B cell (primary cell): ENCODE measurements around the gene PDE10A. TPM values are rescaled to one million over a fixed set of nuclear protein-coding genes. Genes with fewer than 3 reads are reported as not detected.

Experiments
- ATAC-seq: fragments of 200-7000 bp; cut with Tn5 transposase; one replicate; pipeline ENCODE4 v1.10.0; 2021; ENCODE audit warnings: low read depth, mild to moderate bottlenecking, moderate number of reproducible peaks, moderate library complexity
- CTCF ChIA-PET: fragments of 350-600 bp; sonication (Branson Sonifier 250); formaldehyde crosslinking; loops from one replicate; lab custom pipeline; 2021; ENCODE audit warnings: antibody characterized with exemption, inconsistent platforms; lab: Charles Lee
- POLR2A ChIA-PET: fragments of 350-600 bp; sonication (Branson Sonifier 250); formaldehyde crosslinking; loops from one replicate; lab custom pipeline; 2021; ENCODE audit warnings: antibody characterized with exemption; lab: Charles Lee
- DNase-seq: peaks from one replicate; pipeline ENCODE4 v3.0.0; 2013
- H2AFZ ChIP-seq: 2 replicates; pipeline ENCODE4 v1.6.1; 2012; ENCODE audit warnings: mild to moderate bottlenecking, low read depth, low read length; ENCODE audit not compliant: insufficient read depth, poor library complexity, severe bottlenecking
- H3K27ac ChIP-seq, 2 donors: 1 replicate in 1 of 2; 2 replicates in 1 of 2; pipeline ENCODE4 v1.5.1; 2012 to 2013; ENCODE audit warnings: low read length in 2 of 2, mild to moderate bottlenecking in 2 of 2, moderate library complexity in 1 of 2
- H3K27me3 ChIP-seq, 4 experiments: fragments of 200-600 bp in 1 of 4; sonication (generic) in 1 of 4; replicated peaks in 1 of 4; 1 replicate in 2 of 4; 2 replicates in 2 of 4; pipeline versions ENCODE4 v1.6.1 to v1.7.0; 2013 to 2016; ENCODE audit warnings: low read length in 3 of 4, mild to moderate bottlenecking in 2 of 4, mixed read lengths in 1 of 4, moderate library complexity in 1 of 4; ENCODE audit not compliant: insufficient read depth in 4 of 4, control insufficient read depth in 3 of 4; ENCODE audit errors: control extremely low read depth in 1 of 4
- H3K36me3 ChIP-seq, 2 experiments: replicated peaks in 1 of 2; 1 replicate in 1 of 2; 2 replicates in 1 of 2; pipeline versions ENCODE4 v1.6.1 to v1.7.1; 2013; ENCODE audit warnings: low read length in 1 of 2; ENCODE audit not compliant: insufficient read depth in 2 of 2, control insufficient read depth in 1 of 2; ENCODE audit errors: control extremely low read depth in 1 of 2, extremely low read depth in 1 of 2
- H3K4me1 ChIP-seq, 2 donors: fragments of 200-600 bp in 1 of 2; sonication (generic) in 1 of 2; 1 replicate in 1 of 2; 2 replicates in 1 of 2; pipeline versions ENCODE4 v1.5.1 to v1.6.1; 2013 to 2017; ENCODE audit warnings: low read length in 2 of 2; ENCODE audit not compliant: control insufficient read depth in 2 of 2, insufficient read depth in 2 of 2
- H3K4me2 ChIP-seq: replicated peaks from 2 replicates; pipeline ENCODE3; 2012; ENCODE audit warnings: mild to moderate bottlenecking, low read depth, low read length; ENCODE audit not compliant: poor library complexity, severe bottlenecking
- H3K4me3 ChIP-seq, 5 experiments: fragments of 200-600 bp in 1 of 5; sonication (generic) in 1 of 5; 1 replicate in 3 of 5; 2 replicates in 2 of 5; pipeline versions ENCODE4 v1.5.1 to v1.7.0; 2011 to 2016; ENCODE audit warnings: low read length in 4 of 5, mild to moderate bottlenecking in 4 of 5, low read depth in 2 of 5, control low read depth in 1 of 5, moderate library complexity in 1 of 5; ENCODE audit not compliant: insufficient read depth in 1 of 5; ENCODE audit errors: control extremely low read depth in 1 of 5, extremely low read depth in 1 of 5
- H3K79me2 ChIP-seq: fragments of 200-600 bp; sonication (generic); one replicate; pipeline ENCODE4 v1.6.0; 2016; ENCODE audit warnings: low read length; ENCODE audit not compliant: control insufficient read depth, insufficient read depth
- H3K9ac ChIP-seq: fragments of 200-600 bp; sonication (generic); 2 replicates; pipeline ENCODE4 v1.6.1; 2017; ENCODE audit warnings: mild to moderate bottlenecking, low read length, moderate library complexity
- H3K9me3 ChIP-seq, 3 donors: one replicate each; pipeline versions ENCODE4 v1.6.1 to v1.7.1; 2013; ENCODE audit warnings: low read length in 2 of 3; ENCODE audit not compliant: control insufficient read depth in 2 of 3, insufficient read depth in 1 of 3; ENCODE audit errors: control extremely low read depth in 1 of 3
- H4K20me1 ChIP-seq: 2 replicates; pipeline ENCODE4 v1.6.0; 2012; ENCODE audit warnings: mild to moderate bottlenecking, low read length; ENCODE audit not compliant: insufficient read depth, control insufficient read depth, poor library complexity, severe bottlenecking
- H3K27ac Mint-ChIP-seq: one replicate; pipeline ENCODE4 v1.8.0; 2021; ENCODE audit warnings: mixed read lengths
- H3K27me3 Mint-ChIP-seq: one replicate; pipeline ENCODE4 v1.8.0; 2021; ENCODE audit warnings: mixed read lengths
- H3K4me1 Mint-ChIP-seq: one replicate; pipeline ENCODE4 v1.8.0; 2021; ENCODE audit warnings: mixed read lengths
- H3K4me3 Mint-ChIP-seq: one replicate; pipeline ENCODE4 v1.8.0; 2021; ENCODE audit warnings: mixed read lengths
- H3K9me3 Mint-ChIP-seq: one replicate; pipeline ENCODE4 v1.8.0; 2022; ENCODE audit warnings: mixed read lengths; ENCODE audit not compliant: insufficient read depth
- CTCF ChIP-seq: fragments of 200-600 bp; IDR thresholded peaks from one replicate; pipeline ENCODE4 v1.8.0; 2022; ENCODE audit warnings: antibody characterized with exemption, mild to moderate bottlenecking
- EZH2 ChIP-seq: IDR thresholded peaks from 2 replicates; pipeline ENCODE4 v1.6.1; 2012; ENCODE audit warnings: borderline replicate concordance, low read depth, mild to moderate bottlenecking, moderate library complexity, low read length; ENCODE audit not compliant: insufficient read depth, poor library complexity, severe bottlenecking
- WGBS: methylation state at CpG from one replicate; pipeline ENCODE4 v1.1.5; 2013; ENCODE audit warnings: missing lambda C conversion rate; ENCODE audit not compliant: insufficient coverage; 5-methylcytosine and 5-hydroxymethylcytosine counted together
- intact Hi-C: fragments of 100-400 bp; cut with micrococcal nuclease; formaldehyde crosslinking; loops from one replicate; pipeline ENCODE4 v1.10.0; 2022
- polyA plus RNA-seq: library from polyadenylated mRNA; depleted of rRNA; stranded (reverse); fragments of >200 nt; gene quantifications from 2 replicates; pipeline ENCODE4 v1.2.3, GENCODE V29; 2012
- total RNA-seq, 2 donors: library from RNA; stranded (reverse); fragments of 120-200 nt in 1 of 2; gene quantifications; 1 replicate in 1 of 2; 2 replicates in 1 of 2; pipeline versions ENCODE4 v1.2.3 to v1.2.4, GENCODE V29; 2013 to 2022

Gene PDE10A
- total and polyA plus RNA-seq, 2 donors (not counting 1 experiment from before 2014, with no cell fraction given): not detected

- H3K79me2 ChIP-seq: no peaks in the 10 kb centered on the region
- CTCF ChIA-PET: no interaction called here
- DNase-seq: no peak
- H3K36me3 ChIP-seq: no peaks in the 10 kb centered on the region
- ATAC-seq: no peak
- no peaks in the 10 kb centered on the region for H3K27me3 ChIP-seq
- intact Hi-C loops: no loop called here
- H3K9me3 ChIP-seq: peaks cover 0 to 4% (median 0%) of the 10 kb centered on the region in 3 donors
- Mint-ChIP-seq H3K27ac (no peak overlapping the region), H3K4me3 (no peak overlapping the region), H3K27me3 (no peaks in the 10 kb centered on the region), H3K4me1 (no peaks in the 10 kb centered on the region), H3K9me3 (peaks cover 4% of the 10 kb centered on the region)
- H3K27ac ChIP-seq: no peak overlapping the region
- no peak overlapping the region for H3K4me2 ChIP-seq
- H3K4me1 ChIP-seq: no peaks in the 10 kb centered on the region
- no peaks in the 10 kb centered on the region for H4K20me1 ChIP-seq
- TF ChIP-seq CTCF (no peak), EZH2 (no peak)
- WGBS: 100% methylated on average over 1 of the region's 4 CpGs
- no peak overlapping the region for H3K9ac ChIP-seq
- no peak overlapping the region for H3K4me3 ChIP-seq
- no peak overlapping the region for H2AFZ ChIP-seq
- POLR2A ChIA-PET: no interaction called here
Measured at GRCh38 chr6:165701005-165701404, 38.0 kb upstream of the PDE10A start.

- Histone ChIP-seq H3K27me3 (no peaks in the 10 kb centered on the region), H3K36me3 (no peaks in the 10 kb centered on the region), H3K79me2 (no peaks in the 10 kb centered on the region), H4K20me1 (no peaks in the 10 kb centered on the region), H3K9ac (no peak overlapping the region), H3K4me3 (no peak overlapping the region), H3K9me3 (peaks cover 0 to 4% (median 0%) of the 10 kb centered on the region in 3 donors), H3K27ac (no peak overlapping the region), H3K4me1 (no peaks in the 10 kb centered on the region), H3K4me2 (no peak overlapping the region), H2AFZ (no peak overlapping the region)
- no peak for ATAC-seq
- ChIA-PET POLR2A (no interaction called here), CTCF (no interaction called here)
- Mint-ChIP-seq H3K4me3 (no peak overlapping the region), H3K9me3 (peaks cover 4% of the 10 kb centered on the region), H3K27ac (no peak overlapping the region), H3K4me1 (no peaks in the 10 kb centered on the region), H3K27me3 (peaks cover 2% of the 10 kb centered on the region)
- DNase-seq: no peak
- TF ChIP-seq EZH2 (no peak), CTCF (no peak)
- intact Hi-C loops: no loop called here
Measured at GRCh38 chr6:165698868-165699267, 35.8 kb upstream of the PDE10A start.
